ENCODE measurements around the gene IL6R. TPM values are rescaled to one million over a fixed set of nuclear protein-coding genes. Genes with fewer than 3 reads are reported as not detected.

The IL6R gene
- total and polyA plus RNA-seq, 4 donors = 18.8 to 67.6 (median 35.3) TPM

DNA sequence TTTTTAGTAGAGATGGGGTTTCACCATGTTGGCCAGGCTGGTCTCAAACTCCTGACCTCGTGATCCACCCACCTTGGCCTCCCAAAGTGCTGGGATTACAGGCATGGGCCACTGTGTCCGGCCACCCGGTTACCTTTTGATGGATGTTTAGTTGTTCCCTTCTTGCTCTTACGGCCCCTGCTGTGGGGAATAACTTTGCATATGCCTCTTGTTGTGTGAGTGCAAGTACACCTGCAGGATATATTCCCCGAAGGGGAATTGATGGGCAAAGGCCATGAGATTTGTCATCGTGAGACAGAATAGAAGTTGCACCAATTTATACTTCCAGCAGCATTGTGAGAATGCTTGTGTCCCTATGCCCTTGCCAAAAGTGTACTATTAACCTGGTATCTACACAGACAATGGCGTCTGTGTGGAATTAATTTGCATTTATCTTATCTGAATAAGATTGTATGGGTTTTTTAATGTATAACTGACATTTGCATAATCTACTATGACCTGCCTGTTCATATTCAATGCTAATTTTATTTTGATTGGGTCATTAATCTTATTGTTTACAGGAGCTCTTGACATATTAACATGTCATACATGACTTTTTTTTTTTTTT, 8.1 kb downstream of the IL6R start (continued):
- TF ChIP-seq TAF1 (conservative IDR thresholded peaks at IDR 0.05) = no peak

DNA sequence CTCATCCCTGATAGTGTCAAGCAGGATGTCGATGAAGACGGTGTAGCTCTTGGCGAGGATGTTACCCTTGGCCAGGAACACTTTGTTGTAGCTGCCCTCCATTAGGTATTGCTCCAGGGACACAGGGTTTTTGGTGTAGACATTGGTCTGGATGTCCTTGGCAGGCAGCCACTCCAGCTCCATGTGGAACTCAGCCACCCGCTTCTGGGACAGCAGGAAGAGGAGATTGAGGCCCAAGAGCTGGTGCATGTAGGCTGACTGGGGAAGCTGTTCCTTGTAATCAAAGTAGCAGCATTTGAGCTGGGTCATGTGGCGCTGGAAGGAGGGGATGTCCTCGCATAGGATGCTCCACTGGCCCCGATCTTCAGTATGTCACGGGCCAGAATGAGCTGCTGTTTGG, 9.5 kb downstream of the IL6R start:
- Histone ChIP-seq H3K4me1 (ENCODE audit: control insufficient read depth in 4 of 4, insufficient read depth in 4 of 4, low read length in 3 of 4) (peaks cover 23 to 83% (median 60%) of the 10 kb centered on the region in 4 donors), H3K36me3 (ENCODE audit: control insufficient read depth in 4 of 4, insufficient read depth in 3 of 4, low read depth in 1 of 4, low read length in 3 of 4) (no peaks in the 10 kb centered on the region), H3K27ac (ENCODE audit: low read depth in 1 of 2, low read length in 2 of 2) (peak overlapping the region; percentile 70 to 77), H3K27me3 (ENCODE audit: control insufficient read depth in 4 of 4, insufficient read depth in 4 of 4, low read length in 3 of 4) (no peaks in the 10 kb centered on the region), H3K4me3 (ENCODE audit: low read depth in 1 of 3, low read length in 3 of 3) (no peak overlapping the region), H3K9me3 (ENCODE audit: control insufficient read depth in 4 of 4, low read length in 3 of 4) (no peaks in the 10 kb centered on the region), H3K9ac (ENCODE audit: low read depth in 1 of 2, low read length in 2 of 2) (peak overlapping the region in 1 of 2 donors; percentile 17)
- 43% methylated on average over 8 of the region's 8 CpGs for WGBS
- TF ChIP-seq RXRA (IDR thresholded peaks at IDR 0.05) (peak; percentile 55 to 74), FOXA2 (IDR thresholded peaks at IDR 0.05) (peak; percentile 41), JUND (IDR thresholded peaks at IDR 0.05) (no peak), TAF1 (conservative IDR thresholded peaks at IDR 0.05) (no peak), HNF4A (conservative IDR thresholded peaks at IDR 0.05) (peak; percentile 53 to 65), NR2F2 (IDR thresholded peaks at IDR 0.05) (no peak), FOXA1 (IDR thresholded peaks at IDR 0.05) (no peak), YY1 (IDR thresholded peaks at IDR 0.05) (peak; percentile 95), EGR1 (IDR thresholded peaks at IDR 0.05; ENCODE audit: low read depth in 2 of 2) (no peak), RAD21 (IDR thresholded peaks at IDR 0.05) (peak in 1 of 2 donors; percentile 49), SP1 (IDR thresholded peaks at IDR 0.05) (peak; percentile 58), HNF4G (IDR thresholded peaks at IDR 0.05) (peak; percentile 28), GABPA (IDR thresholded peaks at IDR 0.05 in 1 of 2, conservative IDR thresholded peaks at IDR 0.05 in 1 of 2) (no peak)
- TF ChIP-seq, protein P1, sequence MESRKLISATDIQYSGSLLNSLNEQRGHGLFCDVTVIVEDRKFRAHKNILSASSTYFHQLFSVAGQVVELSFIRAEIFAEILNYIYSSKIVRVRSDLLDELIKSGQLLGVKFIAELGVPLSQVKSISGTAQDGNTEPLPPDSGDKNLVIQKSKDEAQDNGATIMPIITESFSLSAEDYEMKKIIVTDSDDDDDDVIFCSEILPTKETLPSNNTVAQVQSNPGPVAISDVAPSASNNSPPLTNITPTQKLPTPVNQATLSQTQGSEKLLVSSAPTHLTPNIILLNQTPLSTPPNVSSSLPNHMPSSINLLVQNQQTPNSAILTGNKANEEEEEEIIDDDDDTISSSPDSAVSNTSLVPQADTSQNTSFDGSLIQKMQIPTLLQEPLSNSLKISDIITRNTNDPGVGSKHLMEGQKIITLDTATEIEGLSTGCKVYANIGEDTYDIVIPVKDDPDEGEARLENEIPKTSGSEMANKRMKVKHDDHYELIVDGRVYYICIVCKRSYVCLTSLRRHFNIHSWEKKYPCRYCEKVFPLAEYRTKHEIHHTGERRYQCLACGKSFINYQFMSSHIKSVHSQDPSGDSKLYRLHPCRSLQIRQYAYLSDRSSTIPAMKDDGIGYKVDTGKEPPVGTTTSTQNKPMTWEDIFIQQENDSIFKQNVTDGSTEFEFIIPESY (IDR thresholded peaks at IDR 0.05) = no peak
- TF ChIP-seq, protein P2, sequence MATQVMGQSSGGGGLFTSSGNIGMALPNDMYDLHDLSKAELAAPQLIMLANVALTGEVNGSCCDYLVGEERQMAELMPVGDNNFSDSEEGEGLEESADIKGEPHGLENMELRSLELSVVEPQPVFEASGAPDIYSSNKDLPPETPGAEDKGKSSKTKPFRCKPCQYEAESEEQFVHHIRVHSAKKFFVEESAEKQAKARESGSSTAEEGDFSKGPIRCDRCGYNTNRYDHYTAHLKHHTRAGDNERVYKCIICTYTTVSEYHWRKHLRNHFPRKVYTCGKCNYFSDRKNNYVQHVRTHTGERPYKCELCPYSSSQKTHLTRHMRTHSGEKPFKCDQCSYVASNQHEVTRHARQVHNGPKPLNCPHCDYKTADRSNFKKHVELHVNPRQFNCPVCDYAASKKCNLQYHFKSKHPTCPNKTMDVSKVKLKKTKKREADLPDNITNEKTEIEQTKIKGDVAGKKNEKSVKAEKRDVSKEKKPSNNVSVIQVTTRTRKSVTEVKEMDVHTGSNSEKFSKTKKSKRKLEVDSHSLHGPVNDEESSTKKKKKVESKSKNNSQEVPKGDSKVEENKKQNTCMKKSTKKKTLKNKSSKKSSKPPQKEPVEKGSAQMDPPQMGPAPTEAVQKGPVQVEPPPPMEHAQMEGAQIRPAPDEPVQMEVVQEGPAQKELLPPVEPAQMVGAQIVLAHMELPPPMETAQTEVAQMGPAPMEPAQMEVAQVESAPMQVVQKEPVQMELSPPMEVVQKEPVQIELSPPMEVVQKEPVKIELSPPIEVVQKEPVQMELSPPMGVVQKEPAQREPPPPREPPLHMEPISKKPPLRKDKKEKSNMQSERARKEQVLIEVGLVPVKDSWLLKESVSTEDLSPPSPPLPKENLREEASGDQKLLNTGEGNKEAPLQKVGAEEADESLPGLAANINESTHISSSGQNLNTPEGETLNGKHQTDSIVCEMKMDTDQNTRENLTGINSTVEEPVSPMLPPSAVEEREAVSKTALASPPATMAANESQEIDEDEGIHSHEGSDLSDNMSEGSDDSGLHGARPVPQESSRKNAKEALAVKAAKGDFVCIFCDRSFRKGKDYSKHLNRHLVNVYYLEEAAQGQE (IDR thresholded peaks at IDR 0.05) = no peak
- TF ChIP-seq, protein P3, sequence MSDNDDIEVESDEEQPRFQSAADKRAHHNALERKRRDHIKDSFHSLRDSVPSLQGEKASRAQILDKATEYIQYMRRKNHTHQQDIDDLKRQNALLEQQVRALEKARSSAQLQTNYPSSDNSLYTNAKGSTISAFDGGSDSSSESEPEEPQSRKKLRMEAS (IDR thresholded peaks at IDR 0.05) = peak; percentile 72
- TF ChIP-seq, protein P4, sequence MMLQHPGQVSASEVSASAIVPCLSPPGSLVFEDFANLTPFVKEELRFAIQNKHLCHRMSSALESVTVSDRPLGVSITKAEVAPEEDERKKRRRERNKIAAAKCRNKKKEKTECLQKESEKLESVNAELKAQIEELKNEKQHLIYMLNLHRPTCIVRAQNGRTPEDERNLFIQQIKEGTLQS (IDR thresholded peaks at IDR 0.05) = no peak
- TF ChIP-seq, protein P5, sequence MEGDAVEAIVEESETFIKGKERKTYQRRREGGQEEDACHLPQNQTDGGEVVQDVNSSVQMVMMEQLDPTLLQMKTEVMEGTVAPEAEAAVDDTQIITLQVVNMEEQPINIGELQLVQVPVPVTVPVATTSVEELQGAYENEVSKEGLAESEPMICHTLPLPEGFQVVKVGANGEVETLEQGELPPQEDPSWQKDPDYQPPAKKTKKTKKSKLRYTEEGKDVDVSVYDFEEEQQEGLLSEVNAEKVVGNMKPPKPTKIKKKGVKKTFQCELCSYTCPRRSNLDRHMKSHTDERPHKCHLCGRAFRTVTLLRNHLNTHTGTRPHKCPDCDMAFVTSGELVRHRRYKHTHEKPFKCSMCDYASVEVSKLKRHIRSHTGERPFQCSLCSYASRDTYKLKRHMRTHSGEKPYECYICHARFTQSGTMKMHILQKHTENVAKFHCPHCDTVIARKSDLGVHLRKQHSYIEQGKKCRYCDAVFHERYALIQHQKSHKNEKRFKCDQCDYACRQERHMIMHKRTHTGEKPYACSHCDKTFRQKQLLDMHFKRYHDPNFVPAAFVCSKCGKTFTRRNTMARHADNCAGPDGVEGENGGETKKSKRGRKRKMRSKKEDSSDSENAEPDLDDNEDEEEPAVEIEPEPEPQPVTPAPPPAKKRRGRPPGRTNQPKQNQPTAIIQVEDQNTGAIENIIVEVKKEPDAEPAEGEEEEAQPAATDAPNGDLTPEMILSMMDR (IDR thresholded peaks at IDR 0.05; ENCODE audit: low read depth, low read length, missing input control) = no peak
- no peak for DNase-seq (ENCODE audit: low spot score)

Measured in liver (tissue), 9 donors.